ENCODE data around the gene DKC1.

DNA sequence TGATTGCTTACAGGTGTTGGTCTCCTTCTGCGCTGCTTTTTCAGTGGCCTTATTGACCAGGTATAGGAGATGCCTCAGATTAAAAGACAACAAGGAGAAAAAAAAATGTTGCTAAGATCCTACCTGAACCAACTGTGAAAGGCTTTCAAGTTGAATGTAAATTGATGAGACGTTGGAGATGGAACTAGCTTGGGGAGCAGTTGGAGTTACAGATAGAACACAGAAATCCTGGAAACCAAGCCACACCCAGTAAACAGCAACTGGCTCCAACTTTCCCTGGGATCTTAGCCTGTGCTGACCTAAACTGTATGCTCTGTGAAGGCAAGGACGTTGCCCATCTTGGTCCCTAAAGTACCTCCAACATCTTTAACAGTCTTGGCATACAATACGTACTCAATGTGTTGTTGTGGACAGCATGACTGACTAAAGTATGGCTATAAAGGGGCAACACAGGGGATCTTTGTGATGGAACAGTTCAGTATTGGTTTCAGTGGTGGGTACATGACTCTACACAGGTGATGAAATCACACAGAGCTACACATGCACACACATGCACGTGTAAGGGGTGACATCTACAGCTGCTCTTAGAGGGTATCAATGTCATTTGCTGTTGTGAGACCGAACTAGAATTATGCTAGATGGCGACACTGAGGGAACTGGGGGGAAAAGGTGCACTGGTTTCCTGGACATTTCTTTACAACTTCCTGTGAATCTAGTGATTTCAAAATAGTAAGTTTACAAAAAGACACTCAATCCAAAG, 34.1 kb upstream of the DKC1 start:
- TF ChIP-seq, protein P1, sequence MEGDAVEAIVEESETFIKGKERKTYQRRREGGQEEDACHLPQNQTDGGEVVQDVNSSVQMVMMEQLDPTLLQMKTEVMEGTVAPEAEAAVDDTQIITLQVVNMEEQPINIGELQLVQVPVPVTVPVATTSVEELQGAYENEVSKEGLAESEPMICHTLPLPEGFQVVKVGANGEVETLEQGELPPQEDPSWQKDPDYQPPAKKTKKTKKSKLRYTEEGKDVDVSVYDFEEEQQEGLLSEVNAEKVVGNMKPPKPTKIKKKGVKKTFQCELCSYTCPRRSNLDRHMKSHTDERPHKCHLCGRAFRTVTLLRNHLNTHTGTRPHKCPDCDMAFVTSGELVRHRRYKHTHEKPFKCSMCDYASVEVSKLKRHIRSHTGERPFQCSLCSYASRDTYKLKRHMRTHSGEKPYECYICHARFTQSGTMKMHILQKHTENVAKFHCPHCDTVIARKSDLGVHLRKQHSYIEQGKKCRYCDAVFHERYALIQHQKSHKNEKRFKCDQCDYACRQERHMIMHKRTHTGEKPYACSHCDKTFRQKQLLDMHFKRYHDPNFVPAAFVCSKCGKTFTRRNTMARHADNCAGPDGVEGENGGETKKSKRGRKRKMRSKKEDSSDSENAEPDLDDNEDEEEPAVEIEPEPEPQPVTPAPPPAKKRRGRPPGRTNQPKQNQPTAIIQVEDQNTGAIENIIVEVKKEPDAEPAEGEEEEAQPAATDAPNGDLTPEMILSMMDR (IDR thresholded peaks at IDR 0.05 in 2 of 3, conservative IDR thresholded peaks at IDR 0.05 in 1 of 3; ENCODE audit: borderline replicate concordance in 1 of 3, insufficient read depth in 1 of 3, low read depth in 2 of 3, low read length in 2 of 3) = no peak
- TF ChIP-seq, protein P2, sequence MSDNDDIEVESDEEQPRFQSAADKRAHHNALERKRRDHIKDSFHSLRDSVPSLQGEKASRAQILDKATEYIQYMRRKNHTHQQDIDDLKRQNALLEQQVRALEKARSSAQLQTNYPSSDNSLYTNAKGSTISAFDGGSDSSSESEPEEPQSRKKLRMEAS (IDR thresholded peaks at IDR 0.05) = no peak
- TF ChIP-seq YY1 (IDR thresholded peaks at IDR 0.05; ENCODE audit: extremely low read depth, insufficient replicate concordance, low read depth, low read length) = no peak
- TF ChIP-seq POLR2A (IDR thresholded peaks at IDR 0.05; ENCODE audit: borderline replicate concordance, extremely low read depth, insufficient read depth, insufficient read length) = no peak
- no peak for TF ChIP-seq CBX3 (IDR thresholded peaks at IDR 0.05; ENCODE audit: low read depth)
- no peak for TF ChIP-seq POLR2AphosphoS5 (IDR thresholded peaks at IDR 0.05; ENCODE audit: low read depth, low read length)

All from HCT116 (cell line).